Measurements from ENCODE around the gene STK32C.

DNA sequence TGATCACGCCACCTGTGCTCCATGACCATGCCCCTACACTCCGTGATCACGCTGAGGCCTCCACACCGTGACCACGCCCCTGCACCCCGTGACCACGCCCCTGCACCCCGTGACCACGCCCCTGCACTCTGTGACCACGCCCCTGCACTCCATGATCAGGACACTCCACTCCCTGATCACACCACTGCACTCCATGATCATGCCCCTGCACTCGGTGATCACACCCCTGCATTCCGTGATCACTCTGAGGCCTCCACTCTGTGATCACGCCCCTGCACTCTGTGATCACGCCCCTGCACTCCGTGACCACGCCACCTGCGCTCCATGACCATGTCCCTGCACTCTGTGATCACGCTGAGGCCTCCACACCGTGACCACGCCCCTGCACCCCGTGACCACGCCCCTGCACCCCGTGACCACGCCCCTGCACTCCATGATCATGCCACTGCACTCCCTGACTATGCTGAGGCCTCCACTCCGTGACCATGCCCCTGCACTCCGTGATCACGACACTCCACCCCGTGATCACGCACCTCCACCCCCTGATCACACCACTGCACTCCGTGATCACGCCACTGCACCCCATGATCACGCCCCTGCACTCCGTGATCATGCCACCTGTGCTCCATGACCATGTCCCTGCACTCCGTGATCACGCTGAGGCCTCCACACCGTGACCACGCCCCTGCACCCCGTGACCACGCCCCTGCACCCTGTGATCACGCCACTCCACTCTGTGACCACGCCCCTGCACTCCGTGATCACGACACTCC is 27.7 kb downstream of the STK32C start:
- no peak for TF ChIP-seq EZH2 (IDR thresholded peaks at IDR 0.05; ENCODE audit: insufficient read depth, poor library complexity, severe bottlenecking)
- TF ChIP-seq EZH2phosphoT487 (IDR thresholded peaks at IDR 0.05; ENCODE audit: insufficient read depth, low read depth) = no peak

Measured in GM23248 (cell line).